Stimulated activated CD8-positive, alpha-beta memory T cell treated with anti-CD3 and anti-CD28 coated beads, Interleukin-2, amount 100 ng/mL, for 48 hours (primary cell): ENCODE data around the gene MOK.

Experiments
- DNase-seq, 2 donors: peaks; one replicate each; pipeline ENCODE4 v3.0.0-alpha.2; 2020; ENCODE audit warnings: low read depth in 2 of 2

MOK gene

GRCh38 chr14:102283631-102284129 is 21.3 kb downstream of the MOK start:
- no peak for DNase-seq

GRCh38 chr14:102282751-102283465 is 22.1 kb downstream of the MOK start:
- DNase-seq = no peak

GRCh38 chr14:102280376-102280962 is 24.5 kb downstream of the MOK start:
- DNase-seq = no peak

GRCh38 chr14:102279688-102280348 is 25.1 kb downstream of the MOK start:
- DNase-seq = no peak

- DNase-seq = no peak
Observed at GRCh38 chr14:102279282-102279681, 25.7 kb downstream of the MOK start.

GRCh38 chr14:102278631-102278935 is 26.4 kb downstream of the MOK start:
- no peak for DNase-seq

- DNase-seq = no peak
Observed at GRCh38 chr14:102277874-102278630, 26.9 kb downstream of the MOK start.

- no peak for DNase-seq
Observed at GRCh38 chr14:102275866-102276265, 29.1 kb downstream of the MOK start.

GRCh38 chr14:102272392-102272791 is 32.6 kb downstream of the MOK start:
- DNase-seq = no peak

GRCh38 chr14:102264775-102265174 is 40.2 kb downstream of the MOK start:
- DNase-seq = no peak

- no peak for DNase-seq
Observed at GRCh38 chr14:102264355-102264754, 40.6 kb downstream of the MOK start.

- no peak for DNase-seq
Observed at GRCh38 chr14:102262929-102263462, 42.0 kb downstream of the MOK start.

GRCh38 chr14:102258136-102258535 is 46.8 kb downstream of the MOK start:
- no peak for DNase-seq

- no peak for DNase-seq
Observed at GRCh38 chr14:102256716-102257115, 48.2 kb downstream of the MOK start.

- DNase-seq = no peak
Observed at GRCh38 chr14:102255401-102256190, 49.4 kb downstream of the MOK start.

GRCh38 chr14:102252834-102253801 is 51.8 kb downstream of the MOK start:
- no peak for DNase-seq

GRCh38 chr14:102251161-102251560 is 53.8 kb downstream of the MOK start:
- DNase-seq = no peak

- no peak for DNase-seq
Observed at GRCh38 chr14:102250636-102251035, 54.3 kb downstream of the MOK start.

- DNase-seq = no peak
Observed at GRCh38 chr14:102249981-102250380, 55.0 kb downstream of the MOK start.

- DNase-seq = no peak
Observed at GRCh38 chr14:102249041-102249440, 55.9 kb downstream of the MOK start.
